T-helper 1 cell treated with Interleukin-12 subunit alpha and Interleukin-12 subunit beta and Interleukin-4 antibody, amounts not matched to agents 30 μg/mL and 1 μg/mL, for 36 hours (primary cell): ENCODE measurements around the gene PDZD11.
"Not testable (repeated sequence)": the region's sequence is repeated elsewhere in the genome, so short reads cannot be mapped to it uniquely, and the experiment has no call there.

Source experiments
- H3K27ac Mint-ChIP-seq: one replicate; pipeline ENCODE4 v1.8.0; 2021; ENCODE audit warnings: mild to moderate bottlenecking, mixed read lengths
- H3K27me3 Mint-ChIP-seq: one replicate; pipeline ENCODE4 v1.8.0; 2021; ENCODE audit warnings: low read depth, mixed read lengths
- H3K36me3 Mint-ChIP-seq: one replicate; pipeline ENCODE4 v1.8.0; 2021; ENCODE audit warnings: low read depth, mixed read lengths
- H3K4me1 Mint-ChIP-seq: one replicate; pipeline ENCODE4 v1.8.0; 2021; ENCODE audit warnings: low read depth, mixed read lengths
- H3K4me3 Mint-ChIP-seq: one replicate; pipeline ENCODE4 v1.8.0; 2021; ENCODE audit warnings: mild to moderate bottlenecking, moderate library complexity, mixed read lengths
- H3K9me3 Mint-ChIP-seq: one replicate; pipeline ENCODE4 v1.8.0; 2021; ENCODE audit warnings: mixed read lengths

Gene PDZD11, protein sequence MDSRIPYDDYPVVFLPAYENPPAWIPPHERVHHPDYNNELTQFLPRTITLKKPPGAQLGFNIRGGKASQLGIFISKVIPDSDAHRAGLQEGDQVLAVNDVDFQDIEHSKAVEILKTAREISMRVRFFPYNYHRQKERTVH

GRCh38 chrX:70289793-70290770 lies at the start of gene PDZD11, which contains the start of gene KIF4A:
Gene PDZD11 (minus strand): TSS chrX:70289927. CDS start chrX:70289341, 586 bp downstream.
Gene KIF4A (plus strand): TSS chrX:70290104. CDS start chrX:70290459, 355 bp downstream.
- no peaks in the 10 kb centered on the region for H3K27me3 Mint-ChIP-seq
- H3K4me3 Mint-ChIP-seq = peak within 1 kb of the TSS; percentile 88
- H3K36me3 Mint-ChIP-seq = peaks cover 10% of the 10 kb centered on the region
- H3K27ac Mint-ChIP-seq = peak within 1 kb of the TSS; percentile 91
- no peaks in the 10 kb centered on the region for H3K9me3 Mint-ChIP-seq
- H3K4me1 Mint-ChIP-seq = peaks cover 26% of the 10 kb centered on the region

DNA sequence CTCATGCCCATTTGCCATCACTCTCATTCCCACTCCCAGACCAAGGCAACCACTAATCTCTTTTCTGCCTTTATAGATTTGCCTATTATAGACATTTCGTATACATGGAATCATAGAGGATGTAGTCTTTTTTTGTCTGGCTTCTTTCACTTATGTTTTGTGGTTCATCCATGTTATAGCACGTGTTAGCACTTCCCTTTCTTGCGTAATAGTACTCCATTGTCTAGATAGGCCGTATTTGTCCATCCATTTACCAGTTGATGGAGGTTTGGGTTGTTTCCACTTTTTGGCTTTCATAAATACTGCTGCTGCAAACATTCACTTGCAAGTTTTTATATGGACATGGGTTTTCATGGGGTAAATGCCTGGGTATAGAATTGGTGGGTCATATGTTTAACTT lies 48.6 kb upstream of the PDZD11 start:
- Mint-ChIP-seq H3K4me1 (peaks cover 9% of the 10 kb centered on the region), H3K4me3 (no peak overlapping the region), H3K27ac (no peak overlapping the region), H3K36me3 (peaks cover 18% of the 10 kb centered on the region), H3K27me3 (no peaks in the 10 kb centered on the region), H3K9me3 (no peaks in the 10 kb centered on the region)

DNA sequence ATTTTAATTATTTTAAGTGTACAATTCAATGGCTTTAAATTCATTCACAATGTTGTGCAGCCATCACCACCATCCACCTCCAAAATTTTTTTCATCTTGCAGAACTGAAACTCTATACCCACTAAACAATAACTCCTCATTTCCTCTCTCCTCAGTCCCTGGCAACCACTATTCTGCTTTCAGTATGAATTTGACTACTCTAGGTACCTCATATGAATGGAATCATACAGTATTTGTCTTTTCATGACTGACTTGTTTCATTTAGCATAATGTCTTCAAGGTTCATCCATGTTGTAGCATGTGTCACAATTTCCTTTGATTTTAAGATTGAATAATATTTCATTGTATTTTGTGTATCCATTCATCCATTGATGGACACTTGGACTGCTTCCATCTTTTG lies 47.0 kb upstream of the PDZD11 start:
- Mint-ChIP-seq H3K36me3 (peaks cover 20% of the 10 kb centered on the region), H3K27me3 (no peaks in the 10 kb centered on the region), H3K4me3 (peak overlapping the region; percentile 11), H3K27ac (peak overlapping the region; percentile 14), H3K9me3 (no peaks in the 10 kb centered on the region), H3K4me1 (peaks cover 9% of the 10 kb centered on the region)

GRCh38 chrX:70332600-70332999 lies 42.9 kb upstream of the PDZD11 start:
- peaks cover 25% of the 10 kb centered on the region for H3K36me3 Mint-ChIP-seq
- no peaks in the 10 kb centered on the region for H3K9me3 Mint-ChIP-seq
- no peak overlapping the region for H3K4me3 Mint-ChIP-seq
- peaks cover 9% of the 10 kb centered on the region for H3K4me1 Mint-ChIP-seq
- H3K27me3 Mint-ChIP-seq = no peaks in the 10 kb centered on the region
- no peak overlapping the region for H3K27ac Mint-ChIP-seq

DNA sequence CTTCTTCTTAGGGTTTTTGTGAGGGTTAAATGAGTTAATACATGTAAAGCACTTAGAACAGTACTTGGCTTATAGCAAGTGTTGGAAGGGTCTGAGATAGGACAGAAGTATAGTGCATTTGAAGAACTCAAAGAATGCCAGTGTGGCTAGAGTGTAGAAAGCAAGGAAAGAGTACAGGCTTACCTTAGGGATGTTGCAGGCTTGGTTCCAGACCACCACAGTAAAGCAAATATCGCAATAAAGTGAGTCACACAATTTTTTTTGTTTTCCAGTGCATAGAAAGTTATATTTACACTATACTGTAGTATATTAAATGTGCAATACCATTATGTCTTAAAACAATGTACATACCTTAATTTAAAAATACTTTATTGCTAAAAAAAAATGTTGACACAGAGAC lies 41.4 kb upstream of the PDZD11 start:
- Mint-ChIP-seq H3K4me3 (no peak overlapping the region), H3K36me3 (peaks cover 29% of the 10 kb centered on the region), H3K27ac (no peak overlapping the region), H3K4me1 (peaks cover 4% of the 10 kb centered on the region), H3K9me3 (no peaks in the 10 kb centered on the region), H3K27me3 (no peaks in the 10 kb centered on the region)

GRCh38 chrX:70324326-70324725 lies 34.6 kb upstream of the PDZD11 start:
- no peak overlapping the region for H3K27ac Mint-ChIP-seq

DNA sequence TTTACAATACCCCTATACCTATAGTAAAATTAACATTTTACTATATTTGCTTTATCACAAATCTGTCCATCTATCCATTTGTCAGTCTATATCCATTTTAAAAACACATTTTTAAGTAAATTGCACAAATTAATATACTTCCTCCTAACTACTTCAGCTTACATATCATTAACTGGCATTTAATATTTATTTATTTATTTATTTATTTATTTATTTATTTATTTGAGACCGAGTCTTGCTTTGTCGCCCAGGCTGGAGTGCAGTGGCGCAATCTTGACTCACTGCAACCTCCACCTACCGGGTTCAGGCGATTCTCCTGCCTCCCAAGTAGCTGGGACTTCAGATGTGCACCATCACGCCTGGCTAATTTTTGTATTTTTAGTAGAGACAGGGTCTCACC lies 33.9 kb upstream of the PDZD11 start:
- H3K27ac Mint-ChIP-seq, H3K4me3 Mint-ChIP-seq, H3K27me3 Mint-ChIP-seq, H3K9me3 Mint-ChIP-seq, H3K4me1 Mint-ChIP-seq: not testable (repeated sequence)
- H3K36me3 Mint-ChIP-seq = peaks cover 13% of the 10 kb centered on the region

More at GRCh38 chrX:70324326-70324725, 34.6 kb upstream of the PDZD11 start:
- Mint-ChIP-seq H3K4me1 (no peaks in the 10 kb centered on the region), H3K36me3 (peaks cover 13% of the 10 kb centered on the region), H3K4me3 (no peak overlapping the region), H3K27me3 (no peaks in the 10 kb centered on the region), H3K9me3 (no peaks in the 10 kb centered on the region)

DNA sequence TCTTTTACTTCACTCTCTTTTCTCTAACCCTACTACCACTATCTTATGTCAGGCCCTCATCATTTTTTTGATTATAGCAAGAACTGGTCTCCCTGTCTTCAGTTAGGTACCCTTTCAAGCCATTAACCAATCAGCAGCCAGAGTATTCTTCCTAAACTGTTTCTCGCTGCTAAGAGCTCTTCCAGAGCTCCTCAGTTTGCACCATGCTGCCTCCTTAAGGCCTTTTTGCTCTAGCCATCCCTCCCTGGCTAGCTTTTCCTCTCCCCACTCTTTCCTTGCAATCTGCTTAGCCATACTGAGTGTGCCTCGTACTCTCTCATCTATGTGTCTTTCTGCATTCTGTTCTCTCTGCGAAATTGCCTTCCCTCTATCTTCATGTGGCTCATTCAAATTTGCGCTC lies 33.1 kb upstream of the PDZD11 start:
- Mint-ChIP-seq H3K4me1 (no peaks in the 10 kb centered on the region), H3K9me3 (no peaks in the 10 kb centered on the region), H3K36me3 (peaks cover 14% of the 10 kb centered on the region), H3K4me3 (no peak overlapping the region), H3K27ac (no peak overlapping the region), H3K27me3 (no peaks in the 10 kb centered on the region)

DNA sequence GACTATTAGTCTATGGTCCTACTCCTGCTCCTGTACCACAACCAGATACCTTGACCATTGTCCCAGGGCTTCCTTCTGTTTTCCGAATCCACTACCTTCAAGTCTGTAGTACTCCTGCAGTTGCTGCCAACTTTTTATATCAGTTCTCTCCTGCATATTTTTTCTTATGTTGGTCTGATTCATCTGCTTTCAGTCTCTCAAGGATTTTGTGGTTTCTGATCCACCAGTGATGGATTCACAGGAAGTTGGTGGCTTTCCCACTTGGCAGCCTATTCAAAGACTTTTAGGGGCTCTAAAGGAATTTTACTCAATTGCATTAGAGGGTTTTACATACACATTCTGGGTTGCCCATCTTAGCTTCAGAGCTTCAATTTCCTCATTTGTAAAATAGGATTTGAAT lies 23.8 kb upstream of the PDZD11 start:
- peaks cover 2% of the 10 kb centered on the region for H3K4me1 Mint-ChIP-seq
- H3K9me3 Mint-ChIP-seq = no peaks in the 10 kb centered on the region
- no peak overlapping the region for H3K27ac Mint-ChIP-seq
- H3K27me3 Mint-ChIP-seq = no peaks in the 10 kb centered on the region
- H3K4me3 Mint-ChIP-seq = no peak overlapping the region
- peaks cover 14% of the 10 kb centered on the region for H3K36me3 Mint-ChIP-seq

DNA sequence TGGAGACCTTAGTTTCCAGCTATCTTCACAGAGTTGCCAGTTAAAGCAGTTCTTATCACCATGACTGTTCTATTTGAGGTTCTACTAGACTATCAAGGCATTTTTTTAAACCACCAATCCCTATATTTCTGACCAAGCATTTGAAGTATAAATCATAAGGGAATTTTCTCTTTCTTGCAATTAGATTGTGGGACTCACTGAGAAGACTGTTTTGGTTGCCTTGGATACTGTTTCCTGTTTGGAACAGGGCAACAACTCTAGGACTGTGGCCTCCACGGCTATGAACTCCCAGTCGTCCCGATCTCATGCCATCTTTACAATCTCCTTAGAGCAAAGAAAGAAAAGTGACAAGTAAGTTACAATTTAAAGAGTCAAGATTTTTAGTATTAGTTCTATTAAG lies 12.0 kb upstream of the PDZD11 start:
- Mint-ChIP-seq H3K36me3 (peaks cover 23% of the 10 kb centered on the region), H3K4me1 (peaks cover 11% of the 10 kb centered on the region), H3K9me3 (no peaks in the 10 kb centered on the region), H3K27me3 (no peaks in the 10 kb centered on the region), H3K27ac (no peak overlapping the region), H3K4me3 (no peak overlapping the region)

DNA sequence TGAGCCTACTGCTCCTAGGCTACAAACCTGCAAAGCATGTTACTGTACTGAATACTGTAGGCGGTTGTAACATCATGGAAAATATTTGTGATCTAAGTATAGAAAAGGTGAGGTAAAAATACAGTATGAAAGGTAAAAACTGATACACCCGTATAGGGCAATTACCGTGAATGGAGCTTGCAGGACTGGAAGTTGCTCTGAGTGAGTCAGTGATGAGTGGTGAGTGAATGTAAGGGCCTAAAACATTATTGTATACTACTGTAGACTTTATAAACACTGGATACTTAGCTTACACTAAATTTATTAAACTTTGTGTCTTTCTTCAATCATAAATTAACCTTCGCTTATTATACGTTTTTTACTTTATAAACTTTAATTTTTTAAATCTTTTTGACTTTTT lies 3.9 kb upstream of the PDZD11 start:
- Mint-ChIP-seq H3K27me3 (no peaks in the 10 kb centered on the region), H3K9me3 (no peaks in the 10 kb centered on the region), H3K4me1 (peaks cover 26% of the 10 kb centered on the region), H3K4me3 (no peak overlapping the region), H3K36me3 (peaks cover 2% of the 10 kb centered on the region), H3K27ac (no peak overlapping the region)

DNA sequence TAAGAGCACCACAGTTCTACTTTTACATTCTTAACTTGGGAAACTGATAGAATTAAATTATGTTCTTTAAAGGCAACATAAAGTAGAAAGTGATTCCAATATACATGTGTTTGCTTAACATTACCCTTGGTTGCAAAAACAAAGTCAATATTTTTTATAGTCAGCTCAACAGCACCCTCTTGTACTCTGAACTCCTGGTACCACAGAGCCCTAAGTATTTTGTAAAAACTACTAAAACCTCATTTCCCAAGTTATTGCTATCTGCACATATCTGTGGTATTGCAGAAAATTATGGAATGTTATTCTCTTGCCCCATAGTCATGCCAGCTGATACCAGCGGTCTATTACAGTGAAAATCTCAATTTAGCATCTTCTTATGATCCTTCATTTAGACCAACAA lies 3.1 kb upstream of the PDZD11 start:
- H3K4me3 Mint-ChIP-seq = peak overlapping the region; percentile 22
- H3K4me1 Mint-ChIP-seq = peaks cover 28% of the 10 kb centered on the region
- H3K9me3 Mint-ChIP-seq = no peaks in the 10 kb centered on the region
- H3K36me3 Mint-ChIP-seq = peaks cover 2% of the 10 kb centered on the region
- no peaks in the 10 kb centered on the region for H3K27me3 Mint-ChIP-seq
- H3K27ac Mint-ChIP-seq = no peak overlapping the region

DNA sequence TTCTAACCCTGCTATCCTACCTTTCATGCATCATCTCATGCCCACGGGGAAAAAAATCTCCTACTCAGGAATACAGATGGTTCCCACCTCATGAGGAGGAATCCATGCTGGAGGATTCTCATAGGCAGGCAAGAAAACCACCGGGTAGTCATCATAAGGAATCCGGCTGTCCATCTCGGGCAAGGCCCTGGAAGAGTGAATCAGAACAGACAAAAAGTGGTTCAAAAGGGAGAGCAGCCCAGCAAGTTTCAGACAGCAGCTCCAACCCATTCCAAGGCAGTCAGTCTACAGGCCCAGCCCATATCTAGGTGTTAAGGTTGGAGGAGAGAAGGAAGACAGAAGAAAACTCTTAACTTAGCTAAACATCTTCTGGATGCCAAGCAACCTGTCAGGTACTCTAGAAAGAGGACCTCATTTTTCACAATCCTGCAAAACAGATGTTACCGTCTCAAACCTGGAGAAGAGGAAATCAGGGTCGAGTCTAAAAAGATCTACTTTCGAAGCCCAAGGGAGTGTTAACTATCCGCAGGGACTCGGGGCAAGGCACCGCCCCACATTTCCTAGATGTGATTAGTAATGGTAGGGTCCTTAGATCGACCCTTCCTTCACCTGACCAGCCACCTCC lies 447 bp downstream of the PDZD11 start:
- peak overlapping the region; percentile 91 for H3K27ac Mint-ChIP-seq
- peak overlapping the region; percentile 88 for H3K4me3 Mint-ChIP-seq

DNA sequence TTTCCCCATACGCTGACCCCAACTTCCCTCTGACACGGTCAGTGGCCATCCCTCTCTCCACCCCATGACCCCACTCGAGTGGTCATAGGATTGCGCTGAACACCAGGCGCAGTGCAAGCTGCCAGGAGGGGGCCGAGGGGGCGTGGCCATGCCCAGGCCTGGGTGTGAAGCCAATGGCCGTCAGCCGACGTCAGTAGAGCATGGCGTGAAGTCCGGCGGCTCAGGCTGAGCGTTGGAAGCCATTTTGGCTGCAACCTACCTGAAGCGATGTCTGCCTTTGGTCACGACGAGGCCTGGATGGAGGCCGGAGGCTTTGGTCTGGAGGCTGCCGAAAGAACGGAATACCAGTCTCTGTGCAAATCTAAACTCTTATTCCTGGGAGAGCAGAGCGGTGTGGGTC lies 7.8 kb downstream of the PDZD11 start, which contains the start of gene RAB41:
TSS of gene RAB41 (plus strand) at position 222 of the 400 bp plus-strand sequence. CDS start at position 268, 46 bp downstream.
- Mint-ChIP-seq H3K4me1 (no peaks in the 10 kb centered on the region), H3K27ac (no peak within 1 kb of the TSS), H3K9me3 (no peaks in the 10 kb centered on the region), H3K36me3 (peaks cover 8% of the 10 kb centered on the region), H3K4me3 (no peak within 1 kb of the TSS), H3K27me3 (no peaks in the 10 kb centered on the region)

More for the DNA sequence above, 447 bp downstream of the PDZD11 start:
- no peaks in the 10 kb centered on the region for H3K27me3 Mint-ChIP-seq
- no peaks in the 10 kb centered on the region for H3K9me3 Mint-ChIP-seq
- peaks cover 10% of the 10 kb centered on the region for H3K36me3 Mint-ChIP-seq
- H3K4me1 Mint-ChIP-seq = peaks cover 26% of the 10 kb centered on the region
